Retinal pigment epithelial cell (primary cell): ENCODE measurements around the gene ZNF808.
"Not testable (repeated sequence)": the region's sequence is repeated elsewhere in the genome, so short reads cannot be mapped to it uniquely, and the experiment has no call there.

ENCODE experiments used
- DNase-seq: peaks from one replicate; pipeline ENCODE4 v3.0.0-alpha.2; 2010; ENCODE audit warnings: low read depth
- H3K4me3 ChIP-seq: 2 replicates; pipeline ENCODE4 v1.5.1; 2011; ENCODE audit warnings: mild to moderate bottlenecking, low read length, control low read depth, moderate library complexity
- CTCF ChIP-seq: conservative IDR thresholded peaks from 2 replicates; pipeline ENCODE4 v1.5.1; 2011; ENCODE audit warnings: low read depth, low read length, control low read depth, inconsistent platforms

Gene ZNF808

GRCh38 chr19:52507266-52507665 is 20.2 kb upstream of the ZNF808 start:
- no peak for TF ChIP-seq CTCF
- no peak for DNase-seq
- no peak overlapping the region for H3K4me3 ChIP-seq

- no peak for TF ChIP-seq CTCF
- DNase-seq: no peak
- no peak overlapping the region for H3K4me3 ChIP-seq
Measured at GRCh38 chr19:52516191-52516590, 11.3 kb upstream of the ZNF808 start.

- no peak overlapping the region for H3K4me3 ChIP-seq
- no peak for DNase-seq
- no peak for TF ChIP-seq CTCF
Measured at GRCh38 chr19:52518646-52519045, 8.8 kb upstream of the ZNF808 start.

GRCh38 chr19:52519175-52519574 is 8.3 kb upstream of the ZNF808 start:
- not testable (repeated sequence) for H3K4me3 ChIP-seq, DNase-seq

- no peak for TF ChIP-seq CTCF
- DNase-seq: no peak
- no peak overlapping the region for H3K4me3 ChIP-seq
Measured at GRCh38 chr19:52520013-52520412, 7.5 kb upstream of the ZNF808 start.

- H3K4me3 ChIP-seq: no peak overlapping the region
- no peak for DNase-seq
- TF ChIP-seq CTCF: no peak
Measured at GRCh38 chr19:52522551-52522950, 4.9 kb upstream of the ZNF808 start.

GRCh38 chr19:52524086-52524485 is 3.4 kb upstream of the ZNF808 start:
- DNase-seq: no peak
- TF ChIP-seq CTCF: no peak
- no peak overlapping the region for H3K4me3 ChIP-seq

GRCh38 chr19:52527956-52528351 is 486 bp downstream of the ZNF808 start:
- no peak for DNase-seq
- H3K4me3 ChIP-seq: peak overlapping the region; percentile 92
- TF ChIP-seq CTCF: no peak
